Measurements from ENCODE around the gene DNMT1. TPM values are rescaled to one million over a fixed set of nuclear protein-coding genes. Genes with fewer than 3 reads are reported as not detected.

The DNMT1 gene
- polyA plus RNA-seq, 3 donors, result 17.6 to 72.5 (median 19.0) TPM

DNA sequence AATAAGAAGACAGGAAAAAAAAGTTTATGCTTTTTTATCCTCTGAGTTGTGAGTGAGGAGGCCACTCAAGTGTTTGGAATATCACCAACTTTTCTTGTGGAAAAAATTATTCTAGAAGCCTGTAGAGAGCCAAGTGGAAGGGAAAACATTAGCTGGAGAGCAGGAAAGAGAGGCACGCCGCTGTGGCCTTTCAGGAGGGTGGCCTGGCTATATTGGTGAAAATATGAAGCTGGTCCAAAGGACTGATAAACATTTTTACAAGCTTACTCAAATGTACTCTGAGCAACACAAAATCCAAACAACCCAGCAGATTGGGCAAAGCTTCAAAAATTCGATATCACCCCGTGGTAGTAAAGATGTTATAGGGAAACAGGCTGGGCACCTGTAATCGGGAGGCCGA is 72.7 kb downstream of the DNMT1 start:
- Histone ChIP-seq H3K4me3 (replicated peaks in 1 of 3; ENCODE audit: low read depth in 2 of 3, low read length in 3 of 3) (no peak overlapping the region), H3K9me3 (replicated peaks in 1 of 2; ENCODE audit: control insufficient read depth in 1 of 2, insufficient read depth in 1 of 2, low read length in 2 of 2) (no peaks in the 10 kb centered on the region), H2AFZ (ENCODE audit: insufficient read depth, low read depth, low read length, poor library complexity, severe bottlenecking) (no peak overlapping the region), H3K79me2 (ENCODE audit: insufficient read depth, low read length) (peaks cover 26% of the 10 kb centered on the region), H3K4me1 (ENCODE audit: control insufficient read depth in 1 of 2, insufficient read depth in 2 of 2, low read length in 2 of 2) (peaks cover 44 to 56% of the 10 kb centered on the region in 2 donors), H4K20me1 (ENCODE audit: insufficient read depth, low read length) (peaks cover 25% of the 10 kb centered on the region), H3K4me2 (replicated peaks; ENCODE audit: extremely low read depth, low read length, poor library complexity, severe bottlenecking) (no peak overlapping the region), H3K27ac (ENCODE audit: low read depth in 1 of 2, low read length in 2 of 2) (no peak overlapping the region), H3K9ac (ENCODE audit: insufficient read depth, low read length, poor library complexity, severe bottlenecking) (no peak overlapping the region), H3K27me3 (ENCODE audit: control insufficient read depth in 2 of 2, insufficient read depth in 2 of 2, low read length in 2 of 2) (no peaks in the 10 kb centered on the region), H3K36me3 (replicated peaks in 1 of 2; ENCODE audit: control insufficient read depth in 1 of 2, insufficient read depth in 2 of 2, low read length in 2 of 2) (peaks cover 8 to 12% of the 10 kb centered on the region in 2 donors)
- peaks cover 34% of the 10 kb centered on the region for H3K4me1 Mint-ChIP-seq
- no peaks in the 10 kb centered on the region for H3K9me3 Mint-ChIP-seq
- peak overlapping the region in 2 of 7 donors; percentile 16 to 42 for H3K27ac Mint-ChIP-seq
- H3K4me3 Mint-ChIP-seq, result no peak overlapping the region
- no peak for DNase-seq
- TF ChIP-seq, protein P1, sequence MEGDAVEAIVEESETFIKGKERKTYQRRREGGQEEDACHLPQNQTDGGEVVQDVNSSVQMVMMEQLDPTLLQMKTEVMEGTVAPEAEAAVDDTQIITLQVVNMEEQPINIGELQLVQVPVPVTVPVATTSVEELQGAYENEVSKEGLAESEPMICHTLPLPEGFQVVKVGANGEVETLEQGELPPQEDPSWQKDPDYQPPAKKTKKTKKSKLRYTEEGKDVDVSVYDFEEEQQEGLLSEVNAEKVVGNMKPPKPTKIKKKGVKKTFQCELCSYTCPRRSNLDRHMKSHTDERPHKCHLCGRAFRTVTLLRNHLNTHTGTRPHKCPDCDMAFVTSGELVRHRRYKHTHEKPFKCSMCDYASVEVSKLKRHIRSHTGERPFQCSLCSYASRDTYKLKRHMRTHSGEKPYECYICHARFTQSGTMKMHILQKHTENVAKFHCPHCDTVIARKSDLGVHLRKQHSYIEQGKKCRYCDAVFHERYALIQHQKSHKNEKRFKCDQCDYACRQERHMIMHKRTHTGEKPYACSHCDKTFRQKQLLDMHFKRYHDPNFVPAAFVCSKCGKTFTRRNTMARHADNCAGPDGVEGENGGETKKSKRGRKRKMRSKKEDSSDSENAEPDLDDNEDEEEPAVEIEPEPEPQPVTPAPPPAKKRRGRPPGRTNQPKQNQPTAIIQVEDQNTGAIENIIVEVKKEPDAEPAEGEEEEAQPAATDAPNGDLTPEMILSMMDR (IDR thresholded peaks at IDR 0.05), result no peak
- H3K27me3 Mint-ChIP-seq (ENCODE audit: low read depth in 3 of 3), result no peaks in the 10 kb centered on the region
- WGBS (ENCODE audit: insufficient coverage), result no CpG with 5 or more reads among the region's 6 CpGs
- intact Hi-C loops (cut with micrococcal nuclease), result loop anchor here in 1 of 2 donors (10.0 kb wide), 1 partner anchor 73 kb away; the partner anchor contains the start of gene DNMT1
- peaks cover 7 to 18% of the 10 kb centered on the region in 2 donors for H3K36me3 Mint-ChIP-seq

DNA sequence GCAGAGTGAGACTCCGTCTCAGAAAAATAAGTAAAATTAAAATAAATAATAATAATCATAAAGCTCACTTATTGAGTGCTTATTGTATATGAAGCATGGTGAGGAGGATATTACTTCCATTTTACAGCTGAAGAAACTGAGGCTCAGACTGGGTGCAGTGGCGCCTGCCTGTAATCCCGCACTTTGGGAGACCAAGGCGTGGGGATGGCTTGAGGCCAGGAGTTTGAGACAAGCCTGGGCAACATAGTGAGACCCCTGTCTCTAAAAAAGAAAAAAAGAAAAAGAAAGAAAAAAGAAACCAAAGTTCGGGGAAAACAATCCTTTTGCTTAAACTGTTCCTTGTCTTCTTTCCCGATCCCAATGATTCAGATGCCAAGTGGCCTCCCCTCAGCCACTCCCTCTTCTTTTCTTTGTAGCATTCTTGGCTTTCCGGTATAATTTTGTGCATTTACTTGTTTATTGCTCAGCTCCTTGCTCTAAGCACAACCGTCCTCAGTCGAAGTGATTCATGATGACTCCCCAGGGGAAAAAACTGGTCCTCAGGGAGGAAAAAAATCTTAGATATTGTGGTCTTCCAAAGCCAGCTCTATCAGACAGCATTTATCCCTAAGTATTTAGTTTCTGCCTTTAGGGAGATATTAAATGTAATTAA is 74.1 kb downstream of the DNMT1 start:
- Mint-ChIP-seq H3K27me3 (ENCODE audit: low read depth in 3 of 3) (no peaks in the 10 kb centered on the region), H3K27ac (peak overlapping the region in 1 of 7 donors; percentile 60), H3K4me3 (no peak overlapping the region), H3K36me3 (peaks cover 20 to 31% of the 10 kb centered on the region in 2 donors), H3K4me1 (peaks cover 28% of the 10 kb centered on the region), H3K9me3 (no peaks in the 10 kb centered on the region)
- Histone ChIP-seq H3K4me1 (ENCODE audit: control insufficient read depth in 1 of 2, insufficient read depth in 2 of 2, low read length in 2 of 2) (peaks cover 33 to 44% of the 10 kb centered on the region in 2 donors), H3K27me3 (ENCODE audit: control insufficient read depth in 2 of 2, insufficient read depth in 2 of 2, low read length in 2 of 2) (no peaks in the 10 kb centered on the region), H3K36me3 (replicated peaks in 1 of 2; ENCODE audit: control insufficient read depth in 1 of 2, insufficient read depth in 2 of 2, low read length in 2 of 2) (peaks cover 22 to 26% of the 10 kb centered on the region in 2 donors), H3K27ac (ENCODE audit: low read depth in 1 of 2, low read length in 2 of 2) (no peak overlapping the region), H3K4me3 (replicated peaks in 1 of 3; ENCODE audit: low read depth in 2 of 3, low read length in 3 of 3) (no peak overlapping the region), H3K9me3 (replicated peaks in 1 of 2; ENCODE audit: control insufficient read depth in 1 of 2, insufficient read depth in 1 of 2, low read length in 2 of 2) (no peaks in the 10 kb centered on the region), H2AFZ (ENCODE audit: insufficient read depth, low read depth, low read length, poor library complexity, severe bottlenecking) (no peak overlapping the region), H3K4me2 (replicated peaks; ENCODE audit: extremely low read depth, low read length, poor library complexity, severe bottlenecking) (no peak overlapping the region), H4K20me1 (ENCODE audit: insufficient read depth, low read length) (peaks cover 38% of the 10 kb centered on the region), H3K9ac (ENCODE audit: insufficient read depth, low read length, poor library complexity, severe bottlenecking) (no peak overlapping the region), H3K79me2 (ENCODE audit: insufficient read depth, low read length) (peaks cover 33% of the 10 kb centered on the region)
- 96% methylated on average over 4 of the region's 9 CpGs for WGBS (ENCODE audit: insufficient coverage)
- no peak for DNase-seq
- TF ChIP-seq, protein P1 (IDR thresholded peaks at IDR 0.05), result no peak
- intact Hi-C loops (cut with micrococcal nuclease), result loop anchor here in 1 of 2 donors (10.0 kb wide), 1 partner anchor 74 kb away; the partner anchor contains the start of gene DNMT1

All from CD14-positive monocyte (primary cell).